ENCODE measurements around the gene MICALL1.

Gene MICALL1

GRCh38 chr22:37957232-37957631, 51.1 kb downstream of the MICALL1 start:
- Histone ChIP-seq H3K79me2 (ENCODE audit: insufficient read depth, low read depth) (peaks cover 21% of the 10 kb centered on the region), H3K4me2 (no peak overlapping the region), H3K4me1 (ENCODE audit: low read depth, poor library complexity, severe bottlenecking) (peaks cover 12% of the 10 kb centered on the region), H3K9ac (no peak overlapping the region), H2AFZ (ENCODE audit: low read depth) (no peak overlapping the region), H3K36me3 (ENCODE audit: insufficient read depth) (no peaks in the 10 kb centered on the region; the same call in 1 of the 2 replicates), H3K27ac (no peak overlapping the region), H4K20me1 (ENCODE audit: insufficient read depth) (no peaks in the 10 kb centered on the region), H3K4me3 (IDR thresholded peaks at IDR 0.05; ENCODE audit: insufficient read depth, low read depth, low read length) (no peak overlapping the region), H3K27me3 (ENCODE audit: insufficient read depth, low read depth) (no peaks in the 10 kb centered on the region; the same call in 1 of the 2 replicates)
- no peak for TF ChIP-seq CTCF (conservative IDR thresholded peaks at IDR 0.05; ENCODE audit: low read depth, low read length)

- Histone ChIP-seq H3K36me3 (ENCODE audit: insufficient read depth) (no peaks in the 10 kb centered on the region; the same call in 1 of the 2 replicates), H2AFZ (ENCODE audit: low read depth) (no peak overlapping the region), H3K27me3 (ENCODE audit: insufficient read depth, low read depth) (no peaks in the 10 kb centered on the region), H3K4me2 (no peak overlapping the region), H3K9ac (no peak overlapping the region), H3K4me3 (IDR thresholded peaks at IDR 0.05; ENCODE audit: insufficient read depth, low read depth, low read length) (no peak overlapping the region), H4K20me1 (ENCODE audit: insufficient read depth) (no peaks in the 10 kb centered on the region), H3K4me1 (ENCODE audit: low read depth, poor library complexity, severe bottlenecking) (peaks cover 9% of the 10 kb centered on the region), H3K79me2 (ENCODE audit: insufficient read depth, low read depth) (peaks cover 15% of the 10 kb centered on the region), H3K27ac (no peak overlapping the region)
- no peak for TF ChIP-seq CTCF (conservative IDR thresholded peaks at IDR 0.05; ENCODE audit: low read depth, low read length)
These were observed 53.2 kb downstream of the MICALL1 start for GRCh38 chr22:37959231-37959825.

GRCh38 chr22:37961062-37961461, 55.0 kb downstream of the MICALL1 start:
- no peak overlapping the region for H3K4me3 ChIP-seq (IDR thresholded peaks at IDR 0.05; ENCODE audit: insufficient read depth, low read depth, low read length)
- TF ChIP-seq CTCF (conservative IDR thresholded peaks at IDR 0.05; ENCODE audit: low read depth, low read length) = no peak
- no peaks in the 10 kb centered on the region; the same call in 1 of the 2 replicates for H3K36me3 ChIP-seq (ENCODE audit: insufficient read depth)

GRCh38 chr22:37965940-37966664, 60.0 kb downstream of the MICALL1 start:
- no peak for TF ChIP-seq CTCF (conservative IDR thresholded peaks at IDR 0.05; ENCODE audit: low read depth, low read length)

More at GRCh38 chr22:37961062-37961461, 55.0 kb downstream of the MICALL1 start:
- H3K27me3 ChIP-seq (ENCODE audit: insufficient read depth, low read depth) = no peaks in the 10 kb centered on the region
- no peak overlapping the region for H3K9ac ChIP-seq
- H4K20me1 ChIP-seq (ENCODE audit: insufficient read depth) = no peaks in the 10 kb centered on the region
- peaks cover 14% of the 10 kb centered on the region for H3K4me1 ChIP-seq (ENCODE audit: low read depth, poor library complexity, severe bottlenecking)
- no peak overlapping the region for H2AFZ ChIP-seq (ENCODE audit: low read depth)
- no peaks in the 10 kb centered on the region for H3K79me2 ChIP-seq (ENCODE audit: insufficient read depth, low read depth)
- H3K27ac ChIP-seq = no peak overlapping the region
- H3K4me2 ChIP-seq = no peak overlapping the region

More at GRCh38 chr22:37965940-37966664, 60.0 kb downstream of the MICALL1 start:
- Histone ChIP-seq H3K36me3 (ENCODE audit: insufficient read depth) (no peaks in the 10 kb centered on the region; the same call in 1 of the 2 replicates), H3K79me2 (ENCODE audit: insufficient read depth, low read depth) (no peaks in the 10 kb centered on the region), H4K20me1 (ENCODE audit: insufficient read depth) (no peaks in the 10 kb centered on the region), H3K4me3 (IDR thresholded peaks at IDR 0.05; ENCODE audit: insufficient read depth, low read depth, low read length) (no peak overlapping the region), H2AFZ (ENCODE audit: low read depth) (no peak overlapping the region), H3K4me1 (ENCODE audit: low read depth, poor library complexity, severe bottlenecking) (peaks cover 14% of the 10 kb centered on the region), H3K9ac (no peak overlapping the region), H3K27ac (no peak overlapping the region), H3K4me2 (no peak overlapping the region), H3K27me3 (ENCODE audit: insufficient read depth, low read depth) (no peaks in the 10 kb centered on the region)

All from KMS-11 (cell line).